HG03432 (cell line): ENCODE data around the gene PER3.
"Not testable (repeated sequence)": the region's sequence is repeated elsewhere in the genome, so short reads cannot be mapped to it uniquely, and the experiment has no call there.

ENCODE experiments used
- ATAC-seq: cut with Tn5 transposase; IDR thresholded peaks from one replicate; pipeline ENCODE4 v1.9.1; 2021; ENCODE audit warnings: mild to moderate bottlenecking, moderate library complexity; ENCODE audit not compliant: unreplicated experiment

The PER3 gene

GRCh38 chr1:7778133-7778628, 5.9 kb upstream of the PER3 start:
- ATAC-seq = no peak

GRCh38 chr1:7780976-7781375, 3.1 kb upstream of the PER3 start:
- ATAC-seq = no peak

GRCh38 chr1:7781501-7781900, 2.6 kb upstream of the PER3 start:
- no peak for ATAC-seq

DNA sequence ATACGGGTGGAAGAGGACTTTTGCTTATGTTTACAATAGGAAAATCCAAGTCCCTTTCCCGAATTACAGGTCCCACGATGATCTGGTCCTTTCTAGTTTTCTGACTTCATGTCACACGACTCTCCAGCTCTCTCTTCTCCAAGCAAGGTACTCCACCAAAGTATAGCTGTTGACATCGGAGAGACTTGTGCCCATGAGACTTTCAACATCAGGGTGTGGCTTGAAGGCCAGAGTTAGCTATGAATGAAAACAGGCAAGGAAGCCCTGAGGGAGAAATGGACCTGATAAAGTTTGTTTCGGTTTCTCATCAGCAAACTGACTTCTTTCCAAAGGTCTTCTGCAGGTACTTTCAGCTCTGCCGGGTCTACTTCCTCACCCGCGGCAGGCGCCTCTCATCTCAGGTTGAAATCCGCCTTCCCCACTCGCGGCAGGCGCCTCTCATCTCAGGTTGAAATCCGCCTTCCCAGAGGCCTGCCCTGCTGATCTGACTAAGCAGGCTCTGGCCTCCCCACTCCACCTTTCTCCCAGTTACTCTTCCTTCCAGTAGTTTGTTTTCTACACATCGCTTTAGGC, 2.1 kb upstream of the PER3 start:
- no peak for ATAC-seq

DNA sequence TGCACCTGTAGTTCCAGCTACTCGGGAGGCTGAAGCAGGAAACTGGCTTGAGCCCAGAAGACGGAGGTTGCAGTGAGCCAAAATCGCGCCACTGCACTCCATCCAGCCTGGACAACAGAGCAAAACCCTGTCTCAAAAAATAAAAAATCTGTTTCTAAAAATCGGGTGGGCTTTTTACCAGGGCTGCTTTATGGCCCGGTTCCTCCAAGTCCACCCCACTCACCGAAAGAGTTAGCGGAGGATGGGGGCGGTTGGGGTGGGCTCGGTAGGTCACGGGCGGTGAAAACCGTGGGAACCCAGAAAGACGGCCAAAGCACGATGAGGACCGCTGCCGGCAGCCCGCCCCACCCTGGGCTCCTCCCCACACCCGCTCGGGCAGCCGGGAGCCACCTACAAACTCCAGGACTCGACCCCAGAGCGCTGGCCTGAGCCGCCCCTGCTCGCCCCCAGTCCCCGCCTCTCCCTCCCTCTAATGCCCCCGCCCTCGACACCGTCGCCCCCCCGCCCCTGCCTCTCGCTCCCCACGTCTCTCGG, 846 bp upstream of the PER3 start:
- ATAC-seq = no peak

DNA sequence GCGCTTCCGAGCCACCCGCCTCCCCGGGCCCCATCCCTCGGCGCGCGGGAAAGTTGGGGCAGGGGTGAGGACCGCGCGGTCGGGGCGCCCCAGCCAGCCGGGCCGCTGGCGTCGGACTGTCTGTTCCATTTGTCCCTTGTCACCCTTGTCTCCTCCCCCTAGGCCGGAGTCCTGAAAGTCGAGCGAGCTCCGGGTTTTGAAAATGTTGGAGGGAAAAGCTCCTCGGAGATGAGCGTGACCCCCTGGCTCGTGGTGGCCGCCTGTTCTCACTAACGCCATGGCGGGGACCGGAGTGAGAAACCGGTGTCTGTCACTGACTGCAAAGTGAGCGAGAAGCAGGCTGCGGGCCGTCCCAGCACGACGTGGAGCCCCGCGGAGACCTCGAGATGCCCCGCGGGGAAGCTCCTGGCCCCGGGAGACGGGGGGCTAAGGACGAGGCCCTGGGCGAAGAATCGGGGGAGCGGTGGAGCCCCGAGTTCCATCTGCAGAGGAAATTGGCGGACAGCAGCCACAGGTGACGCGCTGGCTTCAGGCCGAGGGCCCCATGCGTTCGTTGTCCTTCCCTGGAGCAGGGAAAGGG, 491 bp downstream of the PER3 start:
- ATAC-seq = no peak

- no peak for ATAC-seq
Observed at GRCh38 chr1:7785108-7785507, 1.0 kb downstream of the PER3 start.

GRCh38 chr1:7786795-7787194, 2.7 kb downstream of the PER3 start:
- no peak for ATAC-seq

DNA sequence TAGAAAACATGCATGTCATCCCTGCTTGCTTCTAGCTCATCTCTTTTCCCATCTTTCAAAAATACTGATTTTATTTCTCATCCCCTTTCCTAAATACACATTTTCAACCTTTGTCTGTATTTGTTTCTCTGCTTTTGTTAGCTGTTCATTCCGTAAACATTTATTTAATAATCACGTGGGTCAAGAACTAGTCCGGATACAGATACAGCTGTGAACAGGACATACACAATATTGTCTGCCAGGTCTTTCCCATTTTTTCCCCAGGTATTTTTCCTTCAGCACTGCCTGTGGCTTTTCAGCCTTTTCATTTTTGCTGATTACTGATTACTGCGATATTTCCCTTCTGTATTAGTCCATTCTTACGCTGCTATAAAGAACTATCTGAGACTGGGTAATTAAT, 5.7 kb downstream of the PER3 start:
- no peak for ATAC-seq

- not testable (repeated sequence) for ATAC-seq
Observed at GRCh38 chr1:7791027-7791426, 6.9 kb downstream of the PER3 start.

GRCh38 chr1:7795406-7795805, 11.3 kb downstream of the PER3 start:
- no peak for ATAC-seq

GRCh38 chr1:7805460-7805859, 21.4 kb downstream of the PER3 start:
- ATAC-seq = no peak

DNA sequence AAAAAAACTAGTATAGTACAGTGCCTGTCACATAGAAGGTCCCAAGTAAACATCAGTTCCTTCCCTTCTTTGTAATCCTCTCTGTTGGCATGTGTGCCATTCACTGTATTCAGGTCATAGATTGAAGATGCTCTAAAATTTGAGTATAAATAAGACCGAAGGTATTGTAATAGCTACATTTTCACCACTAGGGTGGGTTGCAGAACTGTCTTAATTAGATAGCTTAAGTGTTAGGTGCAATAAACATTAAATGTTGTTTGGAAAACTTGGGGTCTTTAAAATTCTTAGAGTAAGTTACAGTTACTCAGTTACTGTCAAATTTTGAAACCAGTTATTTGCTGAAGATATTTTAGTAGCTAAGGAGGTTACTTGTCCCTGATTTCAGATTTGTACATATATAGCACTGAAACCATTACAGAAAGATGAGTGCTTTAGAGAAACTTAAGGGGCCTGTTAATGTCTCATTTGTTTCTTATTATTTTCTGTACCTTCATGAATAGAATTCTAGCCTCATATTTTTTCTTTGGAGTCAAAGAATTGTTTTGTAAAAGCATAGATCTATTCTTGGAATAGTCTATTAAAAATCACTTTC, 24.3 kb downstream of the PER3 start:
- ATAC-seq = no peak

DNA sequence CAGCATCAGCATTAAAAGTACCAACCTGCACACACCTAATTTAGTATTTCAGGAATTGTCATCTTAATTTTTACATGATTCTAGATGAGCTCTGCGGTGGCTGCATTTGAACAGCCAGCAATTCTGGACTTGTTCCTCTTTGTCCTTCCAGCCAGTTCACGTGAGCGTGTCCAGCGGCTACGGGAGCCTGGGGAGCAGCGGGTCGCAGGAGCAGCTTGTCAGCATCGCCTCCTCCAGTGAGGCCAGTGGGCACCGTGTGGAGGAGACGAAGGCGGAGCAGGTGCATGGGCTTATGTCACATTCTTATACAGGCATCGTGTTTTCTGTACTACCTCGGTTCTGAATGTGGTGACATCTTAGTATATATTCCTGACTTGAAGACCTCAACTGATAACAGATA, 25.7 kb downstream of the PER3 start:
- no peak for ATAC-seq

DNA sequence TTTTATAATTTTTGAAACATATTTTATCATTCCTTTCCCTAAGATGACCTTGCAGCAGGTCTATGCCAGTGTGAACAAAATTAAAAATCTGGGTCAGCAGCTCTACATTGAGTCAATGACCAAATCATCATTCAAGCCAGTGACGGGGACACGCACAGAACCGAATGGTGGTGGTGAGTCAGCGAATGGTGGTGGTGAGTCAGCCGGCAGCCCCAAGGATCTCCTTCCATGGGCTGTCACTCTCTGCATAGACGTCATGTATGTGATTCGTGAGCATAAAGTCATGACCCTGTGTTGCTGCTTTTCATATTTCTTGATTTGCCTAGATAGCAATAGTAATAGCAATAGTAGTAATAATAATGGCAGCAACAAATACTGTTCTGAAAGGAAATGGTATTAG, 26.3 kb downstream of the PER3 start:
- ATAC-seq = no peak

GRCh38 chr1:7811476-7811875, 27.4 kb downstream of the PER3 start:
- ATAC-seq = no peak

DNA sequence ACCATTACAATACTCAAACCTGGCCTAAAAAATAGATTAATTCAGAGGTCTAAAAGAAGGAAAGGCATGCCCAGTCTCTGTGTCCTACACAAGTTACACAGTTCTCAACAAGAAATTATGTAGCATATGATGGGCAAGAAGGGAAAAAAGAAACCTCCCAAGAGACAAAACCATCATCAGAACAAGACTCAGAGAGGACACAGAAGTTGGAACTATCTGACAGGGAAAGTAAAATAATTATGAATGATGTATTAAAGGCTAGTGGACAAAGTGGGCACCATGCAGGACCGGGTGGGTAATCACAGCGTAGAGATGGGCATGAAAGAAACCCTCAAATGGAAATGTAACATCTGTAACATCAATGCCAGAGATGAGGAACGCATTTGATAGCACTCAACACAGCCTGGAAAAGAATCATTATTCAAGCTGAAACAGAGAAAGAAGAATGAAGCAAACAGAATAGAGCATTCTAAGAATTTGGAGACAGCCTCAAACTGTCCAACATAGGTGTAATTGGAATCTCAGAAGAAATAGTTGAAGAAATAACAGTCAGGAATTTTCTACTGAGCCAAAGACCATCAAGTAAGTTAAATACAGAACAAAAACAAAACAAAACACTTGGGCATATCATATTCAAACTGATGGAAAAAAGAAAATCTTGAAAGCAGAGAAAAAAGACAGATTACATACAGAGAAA, 29.7 kb downstream of the PER3 start:
- no peak for ATAC-seq

DNA sequence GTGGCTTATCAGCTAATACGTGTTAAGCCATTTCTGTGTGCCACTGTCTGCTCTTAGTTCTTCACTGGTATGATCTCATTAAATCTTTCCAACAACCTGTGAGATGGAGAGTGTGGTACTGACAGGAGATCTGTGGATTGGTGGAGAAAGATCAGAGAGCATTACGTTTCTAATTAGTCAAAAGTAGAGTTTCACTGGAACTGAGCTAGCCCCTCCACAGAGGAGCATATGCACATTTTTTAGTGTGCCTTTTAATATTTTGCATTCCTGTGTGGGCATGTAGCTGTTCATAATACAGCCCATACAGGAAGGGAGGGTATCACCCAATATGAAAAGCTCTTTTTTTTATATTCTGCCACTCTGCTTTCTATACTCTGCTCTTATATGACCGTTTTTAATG, 37.2 kb downstream of the PER3 start:
- no peak for ATAC-seq

DNA sequence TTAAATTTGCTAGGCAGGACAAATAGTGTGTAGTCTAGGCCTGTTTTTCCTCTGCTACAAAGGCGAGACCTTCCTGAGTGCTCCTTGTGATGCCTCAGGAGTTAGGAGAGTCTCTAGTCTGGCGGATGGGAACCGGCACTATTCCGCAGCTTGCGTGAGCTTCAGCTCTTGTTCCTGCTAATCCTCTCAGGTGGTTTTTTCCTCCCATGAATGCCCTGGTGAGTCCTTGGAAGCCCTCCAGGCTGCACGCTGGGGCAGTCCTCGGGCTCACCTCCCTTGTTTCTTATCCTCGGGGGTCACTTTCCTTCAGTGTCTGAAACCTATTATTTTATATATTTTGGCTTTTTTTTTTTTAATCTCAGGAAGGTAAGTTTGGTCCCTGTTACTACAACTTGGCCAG, 40.6 kb downstream of the PER3 start:
- no peak for ATAC-seq

DNA sequence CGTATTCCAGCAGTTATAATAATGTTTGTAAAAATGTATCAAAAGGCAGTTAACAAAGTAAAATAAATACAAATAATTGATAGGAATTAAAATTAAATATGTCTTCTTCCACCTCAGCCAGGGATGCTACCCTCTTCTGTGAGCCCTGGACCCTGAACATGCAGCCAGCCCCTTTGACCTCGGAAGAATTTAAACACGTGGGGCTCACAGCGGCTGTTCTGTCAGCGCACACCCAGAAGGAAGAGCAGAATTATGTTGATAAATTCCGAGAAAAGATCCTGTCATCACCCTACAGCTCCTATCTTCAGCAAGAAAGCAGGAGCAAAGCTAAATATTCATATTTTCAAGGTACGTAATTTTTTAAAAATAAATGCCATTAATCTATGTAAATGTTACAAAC, 42.3 kb downstream of the PER3 start:
- no peak for ATAC-seq

DNA sequence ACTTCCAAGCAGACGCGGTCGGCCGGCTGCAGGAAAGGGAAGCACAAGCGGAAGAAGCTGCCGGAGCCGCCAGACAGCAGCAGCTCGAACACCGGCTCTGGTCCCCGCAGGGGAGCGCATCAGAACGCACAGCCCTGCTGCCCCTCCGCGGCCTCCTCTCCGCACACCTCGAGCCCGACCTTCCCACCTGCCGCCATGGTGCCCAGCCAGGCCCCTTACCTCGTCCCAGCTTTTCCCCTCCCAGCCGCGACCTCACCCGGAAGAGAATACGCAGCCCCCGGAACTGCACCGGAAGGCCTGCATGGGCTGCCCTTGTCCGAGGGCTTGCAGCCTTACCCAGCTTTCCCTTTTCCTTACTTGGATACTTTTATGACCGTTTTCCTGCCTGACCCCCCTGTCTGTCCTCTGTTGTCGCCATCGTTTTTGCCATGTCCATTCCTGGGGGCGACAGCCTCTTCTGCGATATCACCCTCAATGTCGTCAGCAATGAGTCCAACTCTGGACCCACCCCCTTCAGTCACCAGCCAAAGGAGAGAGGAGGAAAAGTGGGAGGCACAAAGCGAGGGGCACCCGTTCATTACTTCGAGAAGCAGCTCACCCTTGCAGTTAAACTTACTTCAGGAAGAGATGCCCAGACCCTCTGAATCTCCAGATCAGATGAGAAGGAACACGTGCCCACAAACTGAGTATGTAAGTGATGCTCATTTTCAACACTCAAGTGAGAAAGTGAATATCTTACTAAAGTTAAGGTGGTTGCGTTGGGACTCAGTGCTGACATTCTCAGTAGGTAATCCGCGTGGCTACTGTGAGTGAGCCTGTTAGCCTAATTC, 43.2 kb downstream of the PER3 start:
- ATAC-seq = no peak
